ENCODE results near the gene NAALADL2.
"Not testable (repeated sequence)": the region's sequence is repeated elsewhere in the genome, so short reads cannot be mapped to it uniquely, and the experiment has no call there.

Gene NAALADL2

GRCh38 chr3:175312791-175313190, 453.7 kb downstream of the NAALADL2 start:
- H3K4me3 ChIP-seq (ENCODE audit: low read length): no peak overlapping the region
- DNase-seq (ENCODE audit: low read depth, low spot score): no peak

GRCh38 chr3:175316799-175317198, 457.7 kb downstream of the NAALADL2 start:
- DNase-seq (ENCODE audit: low read depth, low spot score): no peak

GRCh38 chr3:175325440-175325839, 466.3 kb downstream of the NAALADL2 start:
- H3K4me3 ChIP-seq (ENCODE audit: low read length): no peak overlapping the region
- no peak for DNase-seq (ENCODE audit: low read depth, low spot score)

More at GRCh38 chr3:175316799-175317198, 457.7 kb downstream of the NAALADL2 start:
- no peak overlapping the region for H3K4me3 ChIP-seq (ENCODE audit: low read length)

GRCh38 chr3:175326041-175326440, 466.9 kb downstream of the NAALADL2 start:
- H3K4me3 ChIP-seq (ENCODE audit: low read length): no peak overlapping the region

GRCh38 chr3:175329373-175329772, 470.2 kb downstream of the NAALADL2 start:
- DNase-seq (ENCODE audit: low read depth, low spot score): no peak
- no peak overlapping the region for H3K4me3 ChIP-seq (ENCODE audit: low read length)

More at GRCh38 chr3:175326041-175326440, 466.9 kb downstream of the NAALADL2 start:
- no peak for DNase-seq (ENCODE audit: low read depth, low spot score)

- H3K4me3 ChIP-seq (ENCODE audit: low read length): no peak overlapping the region
- DNase-seq (ENCODE audit: low read depth, low spot score): no peak
Observed at GRCh38 chr3:175335229-175335628, 476.1 kb downstream of the NAALADL2 start.

GRCh38 chr3:175336406-175337133, 477.4 kb downstream of the NAALADL2 start:
- no peak overlapping the region for H3K4me3 ChIP-seq (ENCODE audit: low read length)
- no peak for DNase-seq (ENCODE audit: low read depth, low spot score)

GRCh38 chr3:175337631-175338030, 478.5 kb downstream of the NAALADL2 start:
- no peak overlapping the region for H3K4me3 ChIP-seq (ENCODE audit: low read length)
- no peak for DNase-seq (ENCODE audit: low read depth, low spot score)

- DNase-seq (ENCODE audit: low read depth, low spot score): no peak
- no peak overlapping the region for H3K4me3 ChIP-seq (ENCODE audit: low read length)
Observed at GRCh38 chr3:175338775-175339535, 479.8 kb downstream of the NAALADL2 start.

GRCh38 chr3:175340338-175341015, 481.3 kb downstream of the NAALADL2 start:
- no peak overlapping the region for H3K4me3 ChIP-seq (ENCODE audit: low read length)
- DNase-seq (ENCODE audit: low read depth, low spot score): no peak

- DNase-seq (ENCODE audit: low read depth, low spot score): peak; percentile 88
- no peak overlapping the region for H3K4me3 ChIP-seq (ENCODE audit: low read length)
Observed at GRCh38 chr3:175342196-175342595, 483.1 kb downstream of the NAALADL2 start.

GRCh38 chr3:175343946-175344345, 484.8 kb downstream of the NAALADL2 start:
- no peak overlapping the region for H3K4me3 ChIP-seq (ENCODE audit: low read length)
- DNase-seq (ENCODE audit: low read depth, low spot score): no peak

- no peak overlapping the region for H3K4me3 ChIP-seq (ENCODE audit: low read length)
- DNase-seq (ENCODE audit: low read depth, low spot score): no peak
Observed at GRCh38 chr3:175346573-175347356, 487.6 kb downstream of the NAALADL2 start.

GRCh38 chr3:175349168-175349567, 490.0 kb downstream of the NAALADL2 start:
- peak; percentile 87 for DNase-seq (ENCODE audit: low read depth, low spot score)
- H3K4me3 ChIP-seq (ENCODE audit: low read length): no peak overlapping the region

- no peak overlapping the region for H3K4me3 ChIP-seq (ENCODE audit: low read length)
- no peak for DNase-seq (ENCODE audit: low read depth, low spot score)
Observed at GRCh38 chr3:175355801-175356335, 496.7 kb downstream of the NAALADL2 start.

GRCh38 chr3:175356899-175357324, 497.8 kb downstream of the NAALADL2 start:
- no peak for DNase-seq (ENCODE audit: low read depth, low spot score)
- H3K4me3 ChIP-seq (ENCODE audit: low read length): no peak overlapping the region

GRCh38 chr3:175357758-175358157, 498.6 kb downstream of the NAALADL2 start:
- no peak overlapping the region for H3K4me3 ChIP-seq (ENCODE audit: low read length)
- no peak for DNase-seq (ENCODE audit: low read depth, low spot score)

- no peak overlapping the region for H3K4me3 ChIP-seq (ENCODE audit: low read length)
- DNase-seq (ENCODE audit: low read depth, low spot score): no peak
Observed at GRCh38 chr3:175358935-175359334, 499.8 kb downstream of the NAALADL2 start.

GRCh38 chr3:175370426-175370825, 511.3 kb downstream of the NAALADL2 start:
- not testable (repeated sequence) for DNase-seq (ENCODE audit: low read depth, low spot score); H3K4me3 ChIP-seq (ENCODE audit: low read length)
